ENCODE measurements around the gene TLL2. TPM values are rescaled to one million over a fixed set of nuclear protein-coding genes. Genes with fewer than 3 reads are reported as not detected.
A peak's percentile ranks its signal among the peaks of the same experiment; 100 is the strongest.

TLL2 gene
- total and polyA plus RNA-seq, 8 donors = 0.09 to 0.69 (median 0.29) TPM

- Histone ChIP-seq H3K4me1 (peaks cover 0 to 7% of the 10 kb centered on the region in 2 donors), H3K9me3 (peaks cover 0 to 4% of the 10 kb centered on the region in 2 donors), H3K27ac (no peak overlapping the region), H3K4me3 (no peak overlapping the region), H3K36me3 (no peaks in the 10 kb centered on the region), H3K27me3 (no peaks in the 10 kb centered on the region)
- peak in 2 of 4 donors; percentile 71 to 83 for DNase-seq
- no peak for TF ChIP-seq CTCF (IDR thresholded peaks at IDR 0.05)
- intact Hi-C loops (cut with DNase I) = no loop called here
- ATAC-seq = peak; percentile 23
Observed at GRCh38 chr10:96440361-96441292, 73.1 kb downstream of the TLL2 start.

- no peaks in the 10 kb centered on the region for H3K36me3 ChIP-seq
- ATAC-seq (no peak), DNase-seq (no peak)
- H3K9me3 ChIP-seq = peaks cover 0 to 10% of the 10 kb centered on the region in 2 donors
- no peak for TF ChIP-seq CTCF (IDR thresholded peaks at IDR 0.05)
- H3K27ac ChIP-seq = no peak overlapping the region
- H3K27me3 ChIP-seq = no peaks in the 10 kb centered on the region
- peaks cover 0 to 7% of the 10 kb centered on the region in 2 donors for H3K4me1 ChIP-seq
- H3K4me3 ChIP-seq = no peak overlapping the region
- intact Hi-C loops (cut with DNase I) = no loop called here
Observed at GRCh38 chr10:96439725-96440124, 74.0 kb downstream of the TLL2 start.

GRCh38 chr10:96436035-96436434 lies 77.7 kb downstream of the TLL2 start:
- intact Hi-C loops (cut with DNase I) = no loop called here
- Histone ChIP-seq H3K36me3 (no peaks in the 10 kb centered on the region), H3K9me3 (peaks cover 0 to 10% of the 10 kb centered on the region in 2 donors), H3K4me1 (peaks cover 0 to 2% of the 10 kb centered on the region in 2 donors), H3K4me3 (no peak overlapping the region), H3K27me3 (peaks cover 0 to 7% of the 10 kb centered on the region in 2 donors), H3K27ac (no peak overlapping the region)
- ATAC-seq (no peak), DNase-seq (no peak)
- no peak for TF ChIP-seq CTCF (IDR thresholded peaks at IDR 0.05)

GRCh38 chr10:96431211-96431970 lies 82.3 kb downstream of the TLL2 start:
- Histone ChIP-seq H3K27ac (no peak overlapping the region), H3K9me3 (peaks cover 0 to 6% of the 10 kb centered on the region in 2 donors), H3K4me3 (no peak overlapping the region), H3K4me1 (no peaks in the 10 kb centered on the region), H3K27me3 (peaks cover 5 to 24% of the 10 kb centered on the region in 2 donors), H3K36me3 (no peaks in the 10 kb centered on the region)
- intact Hi-C loops (cut with DNase I) = no loop called here
- ATAC-seq (no peak), DNase-seq (no peak)
- TF ChIP-seq CTCF (IDR thresholded peaks at IDR 0.05) = no peak

- Histone ChIP-seq H3K9me3 (no peaks in the 10 kb centered on the region), H3K4me1 (peaks cover 0 to 3% of the 10 kb centered on the region in 2 donors), H3K36me3 (no peaks in the 10 kb centered on the region), H3K27ac (no peak overlapping the region), H3K4me3 (no peak overlapping the region), H3K27me3 (peaks cover 5 to 24% of the 10 kb centered on the region in 2 donors)
- DNase-seq (no peak), ATAC-seq (no peak)
- intact Hi-C loops (cut with DNase I) = no loop called here
- no peak for TF ChIP-seq CTCF (IDR thresholded peaks at IDR 0.05)
Observed at GRCh38 chr10:96427291-96427690, 86.4 kb downstream of the TLL2 start.

Measured in left lung (tissue), 10 donors.